ENCODE results near the gene SLIT3.

DNA sequence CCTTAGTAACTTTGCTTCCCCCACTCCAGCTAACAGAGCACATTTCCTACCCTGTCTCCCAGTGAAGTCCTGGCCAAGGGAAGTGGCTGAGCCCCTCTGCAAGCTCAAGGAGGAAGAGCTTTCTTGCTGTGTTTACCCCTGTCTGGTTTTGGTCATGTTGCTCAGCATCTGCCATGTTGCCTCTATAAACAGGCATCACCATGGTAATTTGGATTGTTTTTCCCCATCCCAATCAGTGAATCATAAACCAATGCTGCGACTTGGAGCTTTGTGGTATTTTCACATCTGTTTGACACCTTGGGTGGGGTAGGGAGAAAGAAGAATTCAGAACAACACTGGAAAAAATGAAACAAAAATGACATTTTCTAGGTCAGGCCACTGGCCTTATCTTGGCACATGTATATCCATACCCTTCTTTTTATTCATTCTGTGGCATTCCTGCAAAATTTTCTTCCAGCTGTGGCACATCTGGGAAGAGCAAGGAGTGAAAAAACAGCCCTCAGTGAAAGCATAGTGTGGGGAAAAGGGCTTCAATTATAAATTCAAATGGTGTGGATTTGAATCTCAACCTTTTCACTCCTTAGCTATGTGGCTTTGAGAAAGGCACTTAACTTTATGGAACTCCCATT lies 42.5 kb downstream of the SLIT3 start:
- TF ChIP-seq, protein P1, sequence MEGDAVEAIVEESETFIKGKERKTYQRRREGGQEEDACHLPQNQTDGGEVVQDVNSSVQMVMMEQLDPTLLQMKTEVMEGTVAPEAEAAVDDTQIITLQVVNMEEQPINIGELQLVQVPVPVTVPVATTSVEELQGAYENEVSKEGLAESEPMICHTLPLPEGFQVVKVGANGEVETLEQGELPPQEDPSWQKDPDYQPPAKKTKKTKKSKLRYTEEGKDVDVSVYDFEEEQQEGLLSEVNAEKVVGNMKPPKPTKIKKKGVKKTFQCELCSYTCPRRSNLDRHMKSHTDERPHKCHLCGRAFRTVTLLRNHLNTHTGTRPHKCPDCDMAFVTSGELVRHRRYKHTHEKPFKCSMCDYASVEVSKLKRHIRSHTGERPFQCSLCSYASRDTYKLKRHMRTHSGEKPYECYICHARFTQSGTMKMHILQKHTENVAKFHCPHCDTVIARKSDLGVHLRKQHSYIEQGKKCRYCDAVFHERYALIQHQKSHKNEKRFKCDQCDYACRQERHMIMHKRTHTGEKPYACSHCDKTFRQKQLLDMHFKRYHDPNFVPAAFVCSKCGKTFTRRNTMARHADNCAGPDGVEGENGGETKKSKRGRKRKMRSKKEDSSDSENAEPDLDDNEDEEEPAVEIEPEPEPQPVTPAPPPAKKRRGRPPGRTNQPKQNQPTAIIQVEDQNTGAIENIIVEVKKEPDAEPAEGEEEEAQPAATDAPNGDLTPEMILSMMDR (IDR thresholded peaks at IDR 0.05; ENCODE audit: borderline replicate concordance, extremely low read depth, low read length, poor library complexity, severe bottlenecking) = no peak
- no peak for TF ChIP-seq EZH2 (IDR thresholded peaks at IDR 0.05; ENCODE audit: borderline replicate concordance, low read depth, low read length, severe bottlenecking)

Measured in DND-41 (cell line).